Stimulated activated CD8-positive, alpha-beta memory T cell treated with anti-CD3 and anti-CD28 coated beads, Interleukin-4, amount 100 ng/mL, for 48 hours (primary cell): ENCODE data around the gene PKNOX2.

Experiments
- DNase-seq: peaks from one replicate; pipeline ENCODE4 v3.0.0-alpha.2; 2020

The PKNOX2 gene

DNA sequence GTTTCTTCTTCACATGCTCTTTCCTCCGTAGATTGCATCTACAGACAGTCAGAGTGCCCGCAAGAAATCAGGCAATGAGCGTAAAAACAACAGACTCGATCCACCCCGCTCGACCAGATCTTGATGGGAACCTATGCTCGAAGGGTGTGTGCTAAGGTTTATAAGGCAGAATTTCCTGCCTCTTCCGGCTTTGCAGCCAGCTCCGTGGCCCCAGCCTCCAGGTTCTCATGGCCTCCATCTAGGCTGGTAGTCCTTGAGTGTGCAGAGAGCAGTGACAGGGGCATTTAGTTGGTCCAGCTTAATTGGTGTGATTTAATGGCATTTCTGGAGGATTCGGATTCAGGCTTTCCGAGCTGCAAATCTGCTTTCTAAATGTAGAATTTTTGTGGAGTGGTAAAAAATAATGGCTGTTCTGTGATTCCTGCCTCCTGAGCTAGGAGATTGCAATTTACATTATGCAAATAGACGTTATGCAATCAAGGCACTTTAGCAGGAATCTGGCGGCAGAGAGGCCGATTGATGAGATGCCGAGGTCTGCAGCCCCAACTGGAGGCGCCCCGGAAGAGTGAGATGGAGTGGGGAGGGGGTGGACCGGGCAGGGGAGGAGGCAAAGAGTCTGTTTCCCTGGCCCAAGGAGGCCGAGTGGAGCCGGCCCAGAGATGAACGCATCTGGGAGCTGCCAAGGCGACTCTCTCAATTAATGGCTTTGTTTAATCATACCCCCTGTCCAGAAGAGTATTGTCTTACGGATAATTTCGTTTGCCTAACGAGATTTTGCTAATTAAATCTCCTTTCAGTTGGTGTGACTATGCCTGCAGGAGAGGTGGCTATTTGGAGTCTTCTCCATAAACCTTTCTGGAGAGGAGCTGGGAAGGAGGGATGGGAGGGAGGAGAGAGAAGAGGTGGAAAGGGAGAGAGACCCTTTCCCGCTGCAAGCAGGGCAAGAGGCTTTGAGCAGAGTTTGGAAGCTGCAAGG is 75.3 kb downstream of the PKNOX2 start:
- no peak for DNase-seq

DNA sequence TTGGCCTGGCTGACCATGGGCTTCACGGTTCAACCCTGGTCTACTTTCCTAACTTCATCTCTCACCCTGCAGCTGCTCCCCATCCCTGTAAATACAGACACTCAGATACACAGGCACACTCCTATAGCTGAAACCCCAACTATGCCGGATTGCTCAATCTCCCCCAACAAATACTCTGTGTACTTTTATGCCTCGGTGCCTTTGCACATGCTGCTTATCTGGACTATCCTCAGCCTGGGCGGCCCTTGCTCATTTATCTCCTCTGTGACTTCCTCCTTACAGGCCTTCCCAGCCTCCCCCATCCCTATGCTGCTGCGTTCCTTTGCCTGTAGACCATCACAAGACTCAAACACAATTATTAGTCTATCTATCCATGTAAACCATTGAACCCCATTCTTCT is 76.6 kb downstream of the PKNOX2 start:
- no peak for DNase-seq

DNA sequence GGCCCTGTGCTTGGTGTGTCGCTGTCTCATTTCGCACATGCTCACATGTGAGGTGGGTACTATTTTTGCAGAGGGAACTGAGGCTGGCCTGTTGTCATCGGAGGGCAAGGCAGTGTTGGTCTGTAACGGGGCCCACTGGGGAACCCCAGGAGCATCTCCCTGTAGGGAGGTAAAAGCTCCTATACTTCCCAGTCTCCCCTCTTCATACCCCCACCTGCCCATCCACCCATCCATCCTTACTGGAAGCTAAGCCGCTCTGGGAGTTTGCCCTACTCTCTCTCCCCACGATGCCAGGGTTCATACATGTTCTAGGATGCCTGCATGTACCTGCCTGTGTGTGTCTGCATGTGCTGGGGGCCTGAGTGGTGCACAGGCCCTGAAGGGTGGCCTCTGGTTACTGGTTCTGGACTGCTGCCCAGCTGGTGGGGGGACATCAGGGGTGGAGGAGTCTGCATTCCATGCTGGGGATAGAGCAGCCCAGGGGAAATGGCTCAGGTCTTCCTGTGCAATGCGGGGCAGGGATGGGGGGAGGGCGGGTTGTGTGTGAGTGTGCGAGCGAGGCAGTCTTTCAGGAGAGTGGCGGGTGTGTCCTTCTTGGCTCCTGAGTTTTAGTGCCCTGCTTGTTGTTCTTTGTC is 77.7 kb downstream of the PKNOX2 start:
- DNase-seq = no peak

DNA sequence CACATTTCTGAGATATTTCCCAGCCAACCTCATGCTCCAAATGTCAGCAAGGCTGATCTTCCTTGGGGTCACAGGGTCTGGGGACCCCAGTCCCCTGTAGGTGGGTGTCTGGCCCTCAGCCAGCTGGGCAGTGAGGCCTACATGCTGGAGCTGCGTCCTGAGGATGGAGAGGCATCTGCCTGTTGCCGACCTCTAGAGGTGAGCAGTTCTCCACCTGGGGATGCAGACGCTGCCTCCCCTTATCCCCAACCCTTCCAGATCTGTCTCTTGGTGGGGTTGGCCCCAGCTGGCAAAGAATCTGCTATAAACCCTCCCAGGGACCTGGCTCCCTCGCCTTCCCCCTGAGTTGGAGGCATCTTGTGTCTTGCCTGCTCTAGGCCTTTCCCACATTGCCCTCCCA is 79.6 kb downstream of the PKNOX2 start:
- DNase-seq = no peak

DNA sequence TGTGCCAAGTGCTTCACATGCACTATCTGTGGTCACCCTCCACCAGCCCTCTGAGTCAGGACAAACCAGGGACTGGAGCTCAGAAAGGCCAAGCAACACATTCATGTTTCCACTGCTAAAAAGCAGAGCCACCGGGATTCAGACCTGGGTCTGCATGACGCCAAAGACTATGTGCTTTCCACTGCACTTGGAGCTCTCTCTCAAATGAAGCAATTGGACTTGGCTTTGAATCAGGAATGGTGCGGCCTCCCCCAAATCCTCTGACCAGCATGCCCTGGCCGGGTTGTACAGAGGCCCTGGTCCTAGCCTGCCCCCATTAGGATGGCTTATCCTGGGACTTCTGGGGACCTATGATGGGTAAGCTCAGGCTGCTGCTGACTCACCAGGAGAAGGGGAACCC is 80.7 kb downstream of the PKNOX2 start:
- no peak for DNase-seq

DNA sequence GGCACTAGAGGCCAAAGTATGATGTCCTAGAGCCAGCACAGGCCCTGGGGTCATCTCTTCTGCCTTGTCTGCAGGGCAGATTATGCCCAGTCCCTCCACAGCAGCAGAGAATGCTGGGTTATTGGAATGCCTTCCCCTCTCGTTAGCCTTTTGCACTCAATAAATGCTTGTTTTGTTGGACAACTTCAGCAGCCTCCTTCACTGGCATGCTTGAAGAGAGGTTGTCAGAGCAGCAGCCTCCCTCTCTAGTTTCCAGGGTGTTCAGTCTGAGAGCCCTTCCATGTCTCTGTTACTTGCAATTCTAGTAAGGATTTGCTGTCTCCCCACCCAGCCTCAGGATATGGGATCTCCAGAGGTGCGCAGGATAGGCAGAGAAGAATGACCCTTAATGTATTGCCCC is 82.9 kb downstream of the PKNOX2 start:
- DNase-seq = no peak

DNA sequence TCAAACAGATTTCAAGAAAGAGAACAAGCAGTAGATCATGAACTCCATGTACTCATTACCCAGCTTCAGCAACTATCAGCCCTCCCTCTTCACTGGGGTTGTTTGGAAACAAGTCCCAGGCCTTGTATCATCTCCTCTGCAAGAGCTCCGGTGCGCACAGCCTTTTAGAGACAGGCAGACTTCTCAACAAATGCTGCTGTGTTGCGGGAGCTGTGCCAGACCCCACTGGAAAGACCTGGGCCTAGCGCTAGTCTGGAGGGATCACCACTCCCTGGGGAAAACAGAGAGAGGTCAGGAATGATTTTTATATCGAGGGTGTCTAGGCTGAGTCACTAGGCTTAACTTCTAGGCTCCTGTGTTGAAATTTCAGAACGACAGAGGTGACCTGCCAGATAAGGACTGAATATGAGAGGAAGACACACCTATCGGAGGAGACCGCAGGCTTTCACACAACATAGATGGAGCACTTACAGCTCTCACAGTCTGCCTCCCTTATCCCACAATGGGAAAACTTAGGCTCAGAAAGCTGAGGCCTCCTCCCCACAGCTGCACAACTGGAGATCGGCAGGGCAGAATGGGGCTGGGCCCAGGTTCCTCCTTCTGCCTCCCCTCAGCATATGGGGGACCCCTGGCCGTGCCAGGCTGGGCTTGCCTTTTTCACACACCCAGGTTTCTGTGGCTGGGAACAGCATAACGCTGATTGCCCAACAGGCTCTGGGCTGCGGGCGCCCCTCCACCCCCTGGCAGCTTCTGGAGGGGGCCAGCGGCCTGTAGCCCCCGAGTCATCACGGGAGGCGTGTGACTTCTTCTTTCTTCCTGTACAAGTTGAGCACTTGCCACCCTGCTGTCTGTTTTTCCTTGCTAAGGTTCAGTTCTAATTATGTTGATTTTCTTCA is 86.0 kb downstream of the PKNOX2 start:
- DNase-seq = no peak

DNA sequence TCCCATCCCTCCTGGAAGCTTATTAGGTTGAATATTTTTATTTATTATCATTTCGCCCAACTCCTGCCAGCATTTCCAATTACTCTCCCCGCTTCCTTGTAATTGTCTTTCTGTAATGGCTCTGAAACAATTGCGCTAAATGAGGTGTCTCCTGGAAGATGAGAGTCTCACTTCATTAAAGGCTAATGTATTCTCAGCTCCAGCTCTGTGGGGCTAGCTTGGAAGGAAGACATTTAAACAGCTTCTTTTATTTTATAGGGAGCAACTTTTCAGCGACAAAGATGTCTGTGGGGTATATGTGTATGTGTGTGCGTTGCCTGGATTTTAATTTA is 86.6 kb downstream of the PKNOX2 start:
- no peak for DNase-seq

DNA sequence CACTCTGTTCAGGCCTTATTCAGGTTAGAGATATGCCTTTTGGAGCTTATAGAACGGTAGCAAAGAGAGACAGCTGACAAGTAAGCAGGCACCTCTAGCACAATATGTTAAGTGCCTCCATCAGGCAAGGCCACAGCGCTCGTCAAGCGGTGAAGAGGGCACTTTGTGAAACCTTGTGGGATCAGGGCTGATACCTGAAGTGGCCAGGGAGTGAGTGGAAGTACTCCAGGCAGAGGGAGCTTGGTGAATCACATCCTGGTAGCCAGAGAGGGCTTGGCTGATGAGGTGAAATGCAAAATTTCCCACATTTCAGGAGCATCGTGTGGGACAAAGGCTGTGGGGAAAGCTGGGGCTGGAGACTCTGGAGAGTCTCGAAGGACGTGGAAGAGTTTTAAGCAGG is 87.4 kb downstream of the PKNOX2 start:
- no peak for DNase-seq

DNA sequence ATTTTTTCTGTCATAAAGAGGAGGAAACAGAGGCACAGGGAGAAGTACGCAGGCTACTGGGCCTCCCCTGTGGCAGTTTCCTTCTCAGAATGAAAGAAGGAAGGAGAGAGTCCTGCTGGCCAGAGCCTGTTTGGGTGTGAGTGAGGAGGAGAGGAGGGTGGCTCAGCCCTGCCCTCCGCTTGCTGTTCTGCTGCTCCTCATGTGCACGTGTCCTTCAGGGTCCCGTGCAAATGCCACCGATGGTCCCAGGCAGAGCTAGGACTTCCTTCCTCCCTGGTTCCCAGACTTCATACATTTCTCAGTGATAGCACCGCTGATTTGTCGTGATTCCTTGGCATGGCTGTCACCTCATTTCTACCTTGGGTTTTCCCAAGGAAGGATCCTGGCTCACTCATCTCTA is 88.7 kb downstream of the PKNOX2 start:
- DNase-seq = no peak

DNA sequence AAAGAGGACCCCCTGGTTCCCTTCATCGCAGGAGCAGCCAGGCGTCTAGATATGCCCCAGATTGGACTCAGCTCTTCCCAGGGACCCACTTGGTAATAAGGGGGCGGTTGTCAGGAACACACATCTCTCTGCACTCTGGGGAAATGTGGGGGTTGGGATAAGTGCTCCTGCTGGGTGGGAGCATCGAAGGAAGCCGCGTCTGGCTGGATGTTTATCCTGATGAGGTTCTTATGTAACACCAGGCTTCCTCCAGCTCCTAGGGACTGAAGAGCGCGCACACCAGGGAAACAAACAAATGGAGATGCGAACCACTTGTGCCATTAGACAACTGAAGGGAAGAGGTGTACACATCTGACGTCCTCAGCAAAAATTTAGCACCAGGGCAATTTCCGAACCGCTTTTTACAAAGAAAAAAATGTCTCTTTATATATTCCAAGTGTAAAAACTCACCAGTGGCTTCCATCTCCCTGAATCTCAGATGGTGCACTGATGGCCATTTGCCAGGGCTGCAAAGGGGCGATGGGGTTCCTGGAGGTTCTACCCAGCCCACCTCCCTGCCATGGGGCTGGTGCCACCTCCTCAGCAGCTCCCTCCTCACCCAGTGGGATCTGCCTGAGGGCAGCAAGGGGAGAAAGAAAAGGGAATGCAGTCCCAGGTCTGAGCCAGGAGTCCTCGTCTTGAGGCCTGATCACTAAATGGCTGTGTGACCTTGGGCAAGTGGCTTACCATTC is 89.4 kb downstream of the PKNOX2 start:
- DNase-seq = no peak

DNA sequence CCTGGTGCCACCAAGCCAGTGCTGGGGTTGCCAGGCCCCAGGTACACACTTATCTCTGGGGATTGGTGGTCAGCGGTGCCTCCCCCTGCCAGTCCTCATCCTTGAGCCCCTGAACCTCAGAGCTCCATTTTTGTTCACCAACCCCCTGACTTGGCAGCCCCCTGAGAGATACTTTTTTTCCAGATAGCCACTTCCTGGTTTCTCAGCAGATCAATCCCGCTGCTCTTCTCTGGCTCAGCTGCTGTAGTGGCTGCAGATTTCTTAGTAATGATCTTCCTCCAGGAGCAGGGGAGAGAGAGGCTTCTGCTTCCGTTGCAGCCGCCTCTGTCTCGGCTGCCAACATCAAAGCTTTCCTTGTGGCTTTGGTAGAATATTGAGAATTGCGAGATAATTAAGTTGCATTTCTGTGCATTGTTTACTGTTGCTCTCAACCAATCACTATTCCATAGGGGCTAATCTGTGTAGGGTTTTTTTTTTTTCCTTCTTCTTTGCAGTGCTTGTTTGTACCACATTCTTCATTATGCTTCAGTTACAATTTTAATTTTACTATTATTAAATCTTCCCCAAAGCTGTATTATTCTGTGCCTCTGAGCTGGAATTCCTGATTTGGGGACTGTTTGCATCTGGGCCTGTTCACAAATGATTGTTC is 92.1 kb downstream of the PKNOX2 start:
- DNase-seq = no peak

DNA sequence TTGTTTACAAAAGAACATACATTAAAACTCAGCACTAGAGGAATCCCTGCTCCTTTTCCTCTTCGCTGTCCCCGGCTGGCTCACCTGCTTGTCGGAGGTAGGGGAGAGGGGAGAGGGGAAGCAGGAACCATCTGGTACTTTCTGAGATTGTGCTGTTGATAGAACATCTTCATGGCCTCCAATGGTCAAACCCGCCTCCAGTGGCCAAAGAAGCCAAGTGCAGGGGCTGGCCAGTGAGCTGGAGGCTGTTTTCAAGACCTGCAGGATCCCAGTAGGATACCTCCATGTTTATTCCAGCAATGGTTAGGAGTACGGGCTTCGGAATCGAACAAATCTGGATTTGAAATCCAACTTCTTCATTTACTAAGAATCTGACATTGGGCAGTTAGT is 92.6 kb downstream of the PKNOX2 start:
- no peak for DNase-seq

DNA sequence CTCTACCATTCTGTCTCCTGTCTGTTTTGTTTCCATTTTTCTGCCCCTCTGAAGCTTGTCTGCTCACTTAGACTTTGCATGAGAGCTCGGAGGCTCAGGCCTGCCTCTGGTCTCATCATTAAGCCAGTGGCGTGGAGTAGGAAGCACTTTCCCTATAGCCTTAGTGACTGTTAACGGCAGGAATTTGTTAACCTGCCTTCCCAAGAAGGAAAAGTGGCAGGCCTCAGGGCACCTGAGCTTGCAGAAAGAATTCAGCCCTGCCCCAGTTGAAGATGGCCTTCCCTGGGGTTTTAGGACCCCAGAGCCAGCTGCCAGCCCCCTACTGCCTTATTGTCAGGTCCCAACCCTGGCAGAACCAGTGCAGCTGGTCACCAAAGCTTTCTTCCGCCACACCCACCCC is 93.2 kb downstream of the PKNOX2 start:
- no peak for DNase-seq

DNA sequence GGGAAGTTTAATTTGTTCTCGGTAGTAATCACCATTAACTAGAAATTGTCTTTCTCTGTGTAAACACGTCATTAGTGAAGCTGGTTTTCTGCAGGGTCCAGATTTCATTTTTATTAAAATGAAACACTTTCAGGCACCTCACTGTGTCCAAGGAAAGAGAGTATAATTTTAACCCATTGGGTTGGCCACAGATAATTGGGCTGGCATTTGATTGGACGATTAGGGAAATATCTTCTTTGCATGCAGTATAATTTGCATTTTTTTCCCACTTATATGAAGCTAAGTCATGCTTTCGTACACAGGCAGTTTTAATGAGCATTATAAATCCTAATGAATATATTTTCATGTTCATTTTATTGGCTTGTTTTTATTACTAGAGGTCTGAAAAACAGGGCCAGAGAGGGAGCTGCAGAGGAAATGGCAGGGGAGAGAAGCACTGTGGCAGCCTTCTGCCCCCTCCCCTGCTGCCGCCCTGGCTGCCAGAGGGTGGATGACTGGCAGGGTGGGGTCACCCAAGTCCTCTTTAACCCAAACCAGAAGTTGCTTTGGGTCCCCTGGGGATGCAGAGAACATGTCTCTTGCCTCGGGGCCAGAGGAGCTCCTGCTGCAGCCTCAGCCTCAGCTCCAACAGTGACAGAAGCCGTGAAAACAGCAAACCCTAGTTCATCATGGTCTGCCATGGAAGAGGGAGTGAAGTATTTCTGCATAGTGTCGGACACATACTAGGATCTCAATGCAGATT is 93.9 kb downstream of the PKNOX2 start:
- DNase-seq = no peak

DNA sequence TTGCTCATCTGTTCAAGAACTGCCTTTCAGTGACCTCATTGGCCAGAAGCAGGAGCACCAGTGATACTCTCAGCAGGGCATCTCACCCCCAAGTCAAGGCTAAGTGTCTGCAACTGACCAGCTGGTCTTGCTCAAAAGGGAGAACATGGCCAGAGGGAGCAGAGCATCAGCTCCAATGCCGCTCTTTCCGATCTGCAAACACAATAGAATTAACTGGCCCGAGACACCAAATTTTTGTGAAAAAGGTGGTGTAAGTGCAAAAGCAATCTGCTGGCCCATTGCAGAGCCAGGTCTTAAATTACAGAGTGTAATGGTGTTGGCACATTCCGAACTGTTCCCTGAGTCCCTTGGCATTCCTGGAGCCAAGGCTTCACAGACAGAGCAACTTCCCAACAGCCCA is 97.0 kb downstream of the PKNOX2 start:
- DNase-seq = no peak

DNA sequence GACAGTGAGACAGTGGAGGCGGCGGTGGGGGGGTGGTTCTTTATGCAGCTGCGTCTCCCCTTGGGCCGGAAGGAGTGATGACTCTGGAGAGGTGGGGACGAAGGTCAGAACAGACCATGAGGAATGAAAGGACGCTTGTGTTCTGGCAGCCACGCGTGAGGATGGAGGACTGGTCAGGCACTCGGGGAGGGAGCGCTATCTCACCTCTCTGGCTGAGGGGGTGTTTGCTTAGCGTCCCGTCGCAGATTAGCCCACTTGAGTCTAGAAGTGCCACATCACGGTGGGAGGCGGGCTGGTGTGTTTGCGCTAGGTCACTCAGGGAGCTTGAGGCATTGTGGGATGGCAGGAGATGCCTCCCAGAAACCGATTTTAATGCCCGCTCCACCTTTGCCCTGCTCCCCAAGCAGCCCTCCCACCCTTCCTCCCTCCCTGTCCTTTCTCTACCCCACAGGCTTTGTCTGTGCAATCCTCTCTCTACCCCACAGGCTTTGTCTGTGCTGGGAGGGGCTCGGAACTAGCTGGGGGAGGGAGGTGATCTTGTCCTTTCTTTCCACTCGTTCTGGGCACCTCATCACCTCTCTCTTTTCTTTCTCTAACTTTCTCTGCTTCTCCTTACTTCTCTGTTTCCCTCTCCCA is 97.8 kb downstream of the PKNOX2 start:
- DNase-seq = no peak

DNA sequence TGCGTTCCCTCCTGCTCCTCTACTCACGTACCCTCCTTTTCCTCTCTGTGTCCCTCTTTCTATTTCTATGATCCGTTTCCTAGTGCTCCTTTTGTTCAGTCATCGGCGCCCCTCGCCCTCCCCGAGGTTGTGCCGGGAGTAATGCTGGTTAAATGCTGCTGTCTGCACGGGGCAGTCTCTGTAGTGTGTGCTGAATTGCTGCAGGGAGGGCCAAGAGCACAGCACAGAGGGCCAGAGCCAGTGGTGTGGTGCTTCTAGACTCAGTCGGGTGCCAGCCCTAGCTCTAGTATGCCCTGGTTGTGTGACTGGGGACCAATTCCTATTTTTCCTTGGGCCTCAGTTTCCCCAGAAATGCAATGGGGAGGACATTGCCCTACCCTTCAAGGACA is 98.3 kb downstream of the PKNOX2 start:
- no peak for DNase-seq

DNA sequence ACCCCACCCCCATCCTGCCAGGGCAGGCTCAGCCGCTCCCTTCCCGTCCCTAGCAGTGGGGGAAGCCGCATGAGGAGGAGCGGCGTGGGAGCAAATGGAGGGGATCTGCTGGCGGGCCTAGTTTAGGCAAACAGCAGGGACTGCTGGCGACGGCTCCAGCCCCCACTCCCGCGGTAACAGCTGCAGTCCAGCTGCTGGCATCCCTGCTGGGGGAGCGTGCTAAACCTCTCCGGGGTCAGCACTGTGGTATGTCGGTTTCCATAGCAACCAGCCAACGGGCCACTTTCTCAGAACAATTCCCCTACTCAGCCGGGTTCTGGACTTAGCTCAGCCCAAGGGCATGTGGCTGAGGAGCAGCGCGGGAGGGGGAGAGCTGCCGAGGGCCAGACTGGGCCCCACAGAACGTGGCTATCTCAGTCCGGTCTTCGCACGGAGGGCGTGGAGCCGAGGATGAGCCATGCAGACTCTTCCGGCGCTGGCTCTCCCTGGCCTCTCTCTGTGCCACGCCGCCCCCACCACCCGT is 98.8 kb downstream of the PKNOX2 start:
- DNase-seq = no peak

DNA sequence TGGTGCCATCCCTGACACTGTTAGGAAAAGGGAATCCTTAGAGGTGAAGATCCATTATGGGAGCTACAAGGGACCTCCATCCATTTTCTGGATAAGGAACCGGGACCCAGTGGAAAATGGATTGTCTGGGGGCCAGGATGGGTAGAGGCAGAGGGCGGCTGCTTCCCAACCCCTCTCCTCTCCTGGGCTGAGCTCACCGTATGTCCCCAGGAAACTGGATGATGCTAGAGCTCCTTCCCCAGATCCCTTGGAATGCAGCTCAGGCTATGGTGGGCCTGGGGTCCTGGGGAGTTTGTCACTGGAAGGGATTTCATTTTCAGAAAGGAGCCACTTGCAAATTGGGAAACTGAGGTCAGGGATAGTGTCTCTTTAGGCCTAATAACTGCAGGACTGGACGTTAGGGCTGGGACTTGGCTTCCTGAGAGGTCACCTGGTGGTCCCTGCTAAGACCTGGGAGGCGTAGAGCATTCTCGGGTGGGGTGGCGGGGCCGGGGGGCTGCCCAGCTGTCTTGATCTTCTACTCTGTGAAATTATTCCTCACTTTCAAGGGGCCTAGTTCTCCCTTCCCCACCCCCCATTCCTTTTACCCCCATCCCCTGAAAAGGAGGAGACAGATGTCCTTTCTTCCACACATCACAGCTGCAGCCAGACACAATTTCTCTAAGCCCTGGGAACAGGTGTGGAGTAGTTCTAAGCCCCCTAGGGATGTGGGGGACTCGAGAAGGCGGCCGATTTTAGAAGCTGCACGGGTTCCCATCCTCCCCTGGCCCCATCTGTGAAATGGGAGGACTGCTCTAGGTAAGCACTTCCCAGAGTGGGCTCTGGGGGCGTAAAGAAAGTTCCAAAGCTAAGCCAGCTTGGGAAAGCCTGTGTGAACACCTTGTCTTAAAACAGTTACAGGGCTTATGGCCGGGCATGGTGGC is 99.8 kb downstream of the PKNOX2 start:
- DNase-seq = no peak
